ENCODE results near the gene CD200R1. TPM values are rescaled to one million over a fixed set of nuclear protein-coding genes. Genes with fewer than 3 reads are reported as not detected.

CD200R1 gene
- total and polyA plus RNA-seq, 2 of the 4 experiments (the other 2 are of a cell fraction), result under 0.01 to 0.05 TPM

DNA sequence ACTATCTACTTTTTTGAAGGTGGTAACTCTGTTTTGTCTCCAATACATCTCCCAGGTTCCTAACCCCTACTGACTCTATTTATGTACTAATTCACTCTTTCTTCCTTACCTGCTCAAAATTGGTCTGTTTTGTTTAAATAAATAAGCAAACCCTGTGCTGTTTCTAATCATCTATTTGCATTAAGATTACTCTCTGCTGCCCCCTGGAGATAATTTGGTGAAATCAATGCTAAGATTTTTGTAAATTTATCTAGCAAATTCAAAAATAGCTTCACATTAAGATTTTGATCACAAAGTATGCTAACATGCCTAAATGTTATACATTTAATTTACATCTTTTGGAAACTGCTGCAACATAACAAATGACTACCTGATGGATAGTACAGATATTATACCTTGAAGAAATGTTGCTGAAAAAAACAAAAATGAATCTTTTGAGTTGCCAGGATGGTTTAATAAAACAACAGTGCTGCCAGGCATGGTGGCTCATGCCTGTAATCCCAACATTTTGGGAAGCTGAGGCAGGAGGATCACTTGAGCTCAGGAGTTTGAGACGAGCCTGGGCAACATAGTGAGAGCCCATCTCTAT lies 4.4 kb upstream of the CD200R1 start:
- TF ChIP-seq RCOR1 (IDR thresholded peaks at IDR 0.05; ENCODE audit: insufficient replicate concordance, low read length) (no peak), RAD21 (IDR thresholded peaks at IDR 0.05; ENCODE audit: low read length) (peak; percentile 61), SMC3 (IDR thresholded peaks at IDR 0.05; ENCODE audit: low read depth, low read length) (peak; percentile 64), FOS (IDR thresholded peaks at IDR 0.05; ENCODE audit: low read depth, low read length) (no peak)
- TF ChIP-seq, protein P1, sequence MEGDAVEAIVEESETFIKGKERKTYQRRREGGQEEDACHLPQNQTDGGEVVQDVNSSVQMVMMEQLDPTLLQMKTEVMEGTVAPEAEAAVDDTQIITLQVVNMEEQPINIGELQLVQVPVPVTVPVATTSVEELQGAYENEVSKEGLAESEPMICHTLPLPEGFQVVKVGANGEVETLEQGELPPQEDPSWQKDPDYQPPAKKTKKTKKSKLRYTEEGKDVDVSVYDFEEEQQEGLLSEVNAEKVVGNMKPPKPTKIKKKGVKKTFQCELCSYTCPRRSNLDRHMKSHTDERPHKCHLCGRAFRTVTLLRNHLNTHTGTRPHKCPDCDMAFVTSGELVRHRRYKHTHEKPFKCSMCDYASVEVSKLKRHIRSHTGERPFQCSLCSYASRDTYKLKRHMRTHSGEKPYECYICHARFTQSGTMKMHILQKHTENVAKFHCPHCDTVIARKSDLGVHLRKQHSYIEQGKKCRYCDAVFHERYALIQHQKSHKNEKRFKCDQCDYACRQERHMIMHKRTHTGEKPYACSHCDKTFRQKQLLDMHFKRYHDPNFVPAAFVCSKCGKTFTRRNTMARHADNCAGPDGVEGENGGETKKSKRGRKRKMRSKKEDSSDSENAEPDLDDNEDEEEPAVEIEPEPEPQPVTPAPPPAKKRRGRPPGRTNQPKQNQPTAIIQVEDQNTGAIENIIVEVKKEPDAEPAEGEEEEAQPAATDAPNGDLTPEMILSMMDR (conservative IDR thresholded peaks at IDR 0.05; ENCODE audit: low read depth, low read length), result peak; percentile 74
- in situ Hi-C loops (cut with MboI; ENCODE audit: low sequenced_read_pairs), result loop anchor here (25.0 kb wide), 1 partner anchor 667 kb away; no protein-coding TSS in a partner anchor

More for the DNA sequence above, 4.4 kb upstream of the CD200R1 start:
- ATAC-seq (ENCODE audit: low read depth), result no peak
- H3K18ac ChIP-seq (ENCODE audit: low read depth, low read length), result no peak overlapping the region
- no peak overlapping the region for H2AFZ ChIP-seq (replicated peaks; ENCODE audit: low read length, poor library complexity)
- H4K8ac ChIP-seq (ENCODE audit: low read depth in 2 of 2, low read length in 2 of 2), result no peak overlapping the region
- H2BK15ac ChIP-seq (ENCODE audit: low read depth, low read length), result no peak overlapping the region
- DNase-seq, result peak; percentile 39
- H2BK20ac ChIP-seq (ENCODE audit: low read depth, low read length), result no peak overlapping the region
- intact Hi-C loops (cut with micrococcal nuclease) (loop anchor here (1.0 to 2.0 kb wide), 3 partner anchors 161 to 336 kb away; no protein-coding TSS in a partner anchor), dilution Hi-C loops (cut with HindIII; ENCODE audit: low sequenced_read_pairs, unreplicated experiment) (loop anchor here (25.0 kb wide), 1 partner anchor 392 kb away; no protein-coding TSS in a partner anchor)
- no peak overlapping the region for H2AK9ac ChIP-seq (replicated peaks; ENCODE audit: low read depth, low read length, poor library complexity)
- H3K9me3 ChIP-seq (ENCODE audit: control insufficient read depth, insufficient read depth, low read length), result no peaks in the 10 kb centered on the region
- H3K36me3 ChIP-seq (ENCODE audit: control insufficient read depth, insufficient read depth, low read length), result no peaks in the 10 kb centered on the region
- H3K56ac ChIP-seq (ENCODE audit: extremely low read depth, insufficient read depth, low read length), result no peak overlapping the region
- ChIA-PET POLR2A (ENCODE audit: unreplicated experiment) (no interaction called here), CTCF (interaction anchor here (0.6 to 2.0 kb wide), 7 partner anchors 12 to 344 kb away, joined by 3 to 11 read pairs (median 4); partner anchors contain the start of gene GTPBP8)
- no peak overlapping the region for H2AK5ac ChIP-seq (ENCODE audit: low read depth, low read length)
- H3K4me2 ChIP-seq (ENCODE audit: low read depth, low read length), result no peak overlapping the region
- H3K4ac ChIP-seq (ENCODE audit: low read depth, low read length), result no peak overlapping the region
- H3K27ac ChIP-seq (ENCODE audit: insufficient read depth, low read length), result no peak overlapping the region
- no peak overlapping the region for H2BK5ac ChIP-seq (ENCODE audit: low read depth, low read length, poor library complexity, severe bottlenecking)
- H3K9me1 ChIP-seq (ENCODE audit: insufficient read depth, low read length), result peaks cover 4% of the 10 kb centered on the region; the same call in 1 of the 2 replicates
- no peaks in the 10 kb centered on the region for H4K20me1 ChIP-seq (ENCODE audit: insufficient read depth, low read length)
- H3K4me1 ChIP-seq (ENCODE audit: control insufficient read depth, insufficient read depth, low read length), result peaks cover 3% of the 10 kb centered on the region
- H3K79me1 ChIP-seq (ENCODE audit: low read depth in 1 of 2, low read length in 2 of 2), result no peaks in the 10 kb centered on the region
- no peak overlapping the region for H4K91ac ChIP-seq (ENCODE audit: insufficient read depth, low read depth, low read length)
- no TSS peak for BruUV-seq (replicated peaks)
- no peaks in the 10 kb centered on the region for H3K27me3 ChIP-seq (ENCODE audit: control insufficient read depth, insufficient read depth, low read length)
- H4K5ac ChIP-seq (ENCODE audit: low read depth, low read length), result no peak overlapping the region
- no peak overlapping the region for H3K9ac ChIP-seq (ENCODE audit: low read depth, low read length)
- H3K4me3 ChIP-seq (ENCODE audit: insufficient read depth, low read depth, low read length), result no peak overlapping the region
- no CpG with 5 or more reads among the region's 1 CpG for WGBS, 2 experiments (ENCODE audit: extremely low coverage in 2 of 2, insufficient read length in 1 of 2)
- H2BK120ac ChIP-seq (ENCODE audit: low read depth, low read length), result no peak overlapping the region
- H3K14ac ChIP-seq (replicated peaks; ENCODE audit: low read depth, low read length), result no peak overlapping the region
- H3K23ac ChIP-seq (ENCODE audit: low read depth, low read length), result no peak overlapping the region
